ENCODE measurements around the gene NEIL1. TPM values are rescaled to one million over a fixed set of nuclear protein-coding genes. Genes with fewer than 3 reads are reported as not detected.

NEIL1 gene
- total RNA-seq, 3 donors from 2014 or later: 23.4 to 101 (median 97.9) TPM

- TF ChIP-seq POLR2A (IDR thresholded peaks at IDR 0.05): no peak
- TF ChIP-seq POLR2AphosphoS5 (IDR thresholded peaks at IDR 0.05): no peak
- TF ChIP-seq CTCF (IDR thresholded peaks at IDR 0.05): no peak
- peaks cover 16% of the 10 kb centered on the region for H3K36me3 ChIP-seq
These were observed 43.0 kb downstream of the NEIL1 start for GRCh38 chr15:75389791-75390382.

GRCh38 chr15:75397494-75397893, 50.7 kb downstream of the NEIL1 start:
- Histone ChIP-seq H3K9me3 (no peaks in the 10 kb centered on the region), H3K27me3 (no peaks in the 10 kb centered on the region), H3K36me3 (peaks cover 4% of the 10 kb centered on the region), H3K27ac (no peak overlapping the region), H3K4me1 (no peaks in the 10 kb centered on the region), H3K4me3 (no peak overlapping the region)
- DNase-seq (ENCODE audit: low spot score in 2 of 2): no peak
- intact Hi-C loops (cut with DNase I; ENCODE audit: low total_unique reads): no loop called here
- TF ChIP-seq POLR2A (IDR thresholded peaks at IDR 0.05) (no peak), POLR2AphosphoS5 (IDR thresholded peaks at IDR 0.05) (no peak), CTCF (IDR thresholded peaks at IDR 0.05) (no peak)

More at GRCh38 chr15:75389791-75390382, 43.0 kb downstream of the NEIL1 start:
- H3K27ac ChIP-seq: no peak overlapping the region
- intact Hi-C loops (cut with DNase I; ENCODE audit: low total_unique reads): no loop called here
- no peak for DNase-seq (ENCODE audit: low spot score in 2 of 2)
- H3K4me1 ChIP-seq: no peaks in the 10 kb centered on the region
- no peaks in the 10 kb centered on the region for H3K9me3 ChIP-seq
- no peaks in the 10 kb centered on the region for H3K27me3 ChIP-seq
- H3K4me3 ChIP-seq: no peak overlapping the region

- DNase-seq (ENCODE audit: low spot score in 2 of 2): no peak
- H3K9me3 ChIP-seq: no peaks in the 10 kb centered on the region
- TF ChIP-seq CTCF (IDR thresholded peaks at IDR 0.05): no peak
- no peak for TF ChIP-seq POLR2AphosphoS5 (IDR thresholded peaks at IDR 0.05)
- TF ChIP-seq POLR2A (IDR thresholded peaks at IDR 0.05): no peak
- no peak overlapping the region for H3K27ac ChIP-seq
- H3K36me3 ChIP-seq: no peaks in the 10 kb centered on the region
- no peaks in the 10 kb centered on the region for H3K27me3 ChIP-seq
- no peaks in the 10 kb centered on the region for H3K4me1 ChIP-seq
- no peak overlapping the region for H3K4me3 ChIP-seq
- intact Hi-C loops (cut with DNase I; ENCODE audit: low total_unique reads): no loop called here
These were observed 57.1 kb downstream of the NEIL1 start for GRCh38 chr15:75403892-75404291.

Other genes starting within 250 kb of the NEIL1 start
- 10 to 100 TPM in 2 of 3 donors, 1 to 10 TPM in 1; 7.7 to 17.4 (median 11.5) TPM for gene C15orf39, start 145.2 kb upstream of the NEIL1 start, total RNA-seq
- under 1 TPM in 1 of 3 donors, not detected in 2; 0.33 TPM for gene GOLGA6C, start 88.7 kb upstream of the NEIL1 start, total RNA-seq
- under 1 TPM in 1 of 3 donors, not detected in 2; 0.16 TPM for gene GOLGA6D, start 64.2 kb upstream of the NEIL1 start, total RNA-seq
- gene COMMD4, start 11.0 kb upstream of the NEIL1 start, total RNA-seq: 10 to 100 TPM; 61.6 to 66.6 (median 63.6) TPM
- gene MAN2C1, start 21.6 kb downstream of the NEIL1 start, total RNA-seq: 100 to 1,000 TPM; 112 to 259 (median 169) TPM
- 10 to 100 TPM; 40.2 to 66.9 (median 49.5) TPM for gene SIN3A, start 104.7 kb downstream of the NEIL1 start, total RNA-seq
- gene PTPN9, start 232.3 kb downstream of the NEIL1 start, total RNA-seq: 10 to 100 TPM; 16.2 to 23.9 (median 19.9) TPM

Data from breast epithelium (tissue), 4 donors.